Measurements from ENCODE around the gene NEK10. TPM values are rescaled to one million over a fixed set of nuclear protein-coding genes. Genes with fewer than 3 reads are reported as not detected.
A peak's percentile ranks its signal among the peaks of the same experiment; 100 is the strongest.

Gene NEK10
- total and polyA plus RNA-seq, 2 of the 13 experiments (the other 11 are each of a cell fraction or from before 2014, with no cell fraction given), result 2.8 to 14.2 TPM

DNA sequence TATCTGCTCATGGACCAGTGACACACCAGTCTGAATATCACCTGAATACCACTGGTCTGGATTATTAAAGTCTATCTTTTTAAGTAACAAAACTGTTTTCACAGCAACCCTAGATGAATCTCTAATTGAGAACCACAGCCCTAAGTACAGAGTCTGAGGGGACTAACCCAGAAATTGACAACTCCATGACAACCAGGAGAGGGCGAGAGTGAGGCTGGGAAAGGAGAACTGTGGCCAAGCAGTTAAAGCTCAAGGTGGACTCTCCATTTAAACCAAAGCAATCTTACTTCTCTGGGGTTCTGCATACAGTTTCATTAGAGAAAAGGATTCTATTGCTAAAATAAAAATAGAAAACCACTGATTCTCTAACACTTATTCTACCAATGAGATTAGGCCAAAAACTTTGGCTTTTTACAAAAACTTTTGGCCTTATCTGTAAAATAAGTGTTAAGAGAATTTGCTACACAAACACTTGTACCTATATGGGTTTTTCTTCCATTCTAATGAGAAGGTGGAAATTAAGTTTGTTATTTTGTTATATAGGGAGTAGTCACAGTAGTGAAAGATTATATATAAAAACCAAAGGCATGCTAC lies 11.4 kb downstream of the NEK10 start (continued):
- TF ChIP-seq HOXD1 (CRISPR knock-in tag; IDR thresholded peaks at IDR 0.05) (no peak), ZMYM4 (CRISPR knock-in tag; IDR thresholded peaks at IDR 0.05) (peak; percentile 62; the same call in 1 of the 2 replicates), MAZ (IDR thresholded peaks at IDR 0.05; ENCODE audit: borderline replicate concordance, low read depth, low read length) (no peak), MAZ (CRISPR knock-in tag; IDR thresholded peaks at IDR 0.05; ENCODE audit: low read depth) (no peak), KLF13 (CRISPR knock-in tag; IDR thresholded peaks at IDR 0.05) (no peak), ZNF446 (CRISPR knock-in tag; IDR thresholded peaks at IDR 0.05) (no peak), HNF4A (CRISPR knock-in tag; IDR thresholded peaks at IDR 0.05) (peak; percentile 34; the same call in 1 of the 2 replicates), TCF12 (IDR thresholded peaks at IDR 0.05) (no peak), TCF12 (CRISPR knock-in tag; IDR thresholded peaks at IDR 0.05) (no peak), ZBTB42 (CRISPR knock-in tag; IDR thresholded peaks at IDR 0.05) (no peak), TEAD3 (CRISPR knock-in tag; optimal IDR thresholded peaks at IDR 0.05; ENCODE audit: borderline replicate concordance) (peak; percentile 9), NR2F2 (IDR thresholded peaks at IDR 0.05; ENCODE audit: borderline replicate concordance, low read depth) (no peak), ZNF235 (CRISPR knock-in tag; IDR thresholded peaks at IDR 0.05; ENCODE audit: borderline replicate concordance) (no peak), ZNF749 (CRISPR knock-in tag; IDR thresholded peaks at IDR 0.05; ENCODE audit: borderline replicate concordance) (no peak), MTF1 (CRISPR knock-in tag; IDR thresholded peaks at IDR 0.05) (no peak), ZNF670 (CRISPR knock-in tag; IDR thresholded peaks at IDR 0.05; ENCODE audit: borderline replicate concordance) (no peak), PCBP2 (optimal IDR thresholded peaks at IDR 0.05; ENCODE audit: low read depth, low read length, poor library complexity, severe bottlenecking) (no peak), EHMT2 (IDR thresholded peaks at IDR 0.05; ENCODE audit: borderline replicate concordance, low read depth, low read length) (no peak), KDM6A (CRISPR knock-in tag; IDR thresholded peaks at IDR 0.05; ENCODE audit: low read depth) (no peak)
- TF ChIP-seq, protein P1, sequence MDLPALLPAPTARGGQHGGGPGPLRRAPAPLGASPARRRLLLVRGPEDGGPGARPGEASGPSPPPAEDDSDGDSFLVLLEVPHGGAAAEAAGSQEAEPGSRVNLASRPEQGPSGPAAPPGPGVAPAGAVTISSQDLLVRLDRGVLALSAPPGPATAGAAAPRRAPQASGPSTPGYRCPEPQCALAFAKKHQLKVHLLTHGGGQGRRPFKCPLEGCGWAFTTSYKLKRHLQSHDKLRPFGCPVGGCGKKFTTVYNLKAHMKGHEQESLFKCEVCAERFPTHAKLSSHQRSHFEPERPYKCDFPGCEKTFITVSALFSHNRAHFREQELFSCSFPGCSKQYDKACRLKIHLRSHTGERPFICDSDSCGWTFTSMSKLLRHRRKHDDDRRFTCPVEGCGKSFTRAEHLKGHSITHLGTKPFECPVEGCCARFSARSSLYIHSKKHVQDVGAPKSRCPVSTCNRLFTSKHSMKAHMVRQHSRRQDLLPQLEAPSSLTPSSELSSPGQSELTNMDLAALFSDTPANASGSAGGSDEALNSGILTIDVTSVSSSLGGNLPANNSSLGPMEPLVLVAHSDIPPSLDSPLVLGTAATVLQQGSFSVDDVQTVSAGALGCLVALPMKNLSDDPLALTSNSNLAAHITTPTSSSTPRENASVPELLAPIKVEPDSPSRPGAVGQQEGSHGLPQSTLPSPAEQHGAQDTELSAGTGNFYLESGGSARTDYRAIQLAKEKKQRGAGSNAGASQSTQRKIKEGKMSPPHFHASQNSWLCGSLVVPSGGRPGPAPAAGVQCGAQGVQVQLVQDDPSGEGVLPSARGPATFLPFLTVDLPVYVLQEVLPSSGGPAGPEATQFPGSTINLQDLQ (CRISPR knock-in tag; IDR thresholded peaks at IDR 0.05), result no peak
- TF ChIP-seq, protein P2, sequence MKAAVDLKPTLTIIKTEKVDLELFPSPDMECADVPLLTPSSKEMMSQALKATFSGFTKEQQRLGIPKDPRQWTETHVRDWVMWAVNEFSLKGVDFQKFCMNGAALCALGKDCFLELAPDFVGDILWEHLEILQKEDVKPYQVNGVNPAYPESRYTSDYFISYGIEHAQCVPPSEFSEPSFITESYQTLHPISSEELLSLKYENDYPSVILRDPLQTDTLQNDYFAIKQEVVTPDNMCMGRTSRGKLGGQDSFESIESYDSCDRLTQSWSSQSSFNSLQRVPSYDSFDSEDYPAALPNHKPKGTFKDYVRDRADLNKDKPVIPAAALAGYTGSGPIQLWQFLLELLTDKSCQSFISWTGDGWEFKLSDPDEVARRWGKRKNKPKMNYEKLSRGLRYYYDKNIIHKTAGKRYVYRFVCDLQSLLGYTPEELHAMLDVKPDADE (CRISPR knock-in tag; IDR thresholded peaks at IDR 0.05), result no peak
- TF ChIP-seq, protein P3, sequence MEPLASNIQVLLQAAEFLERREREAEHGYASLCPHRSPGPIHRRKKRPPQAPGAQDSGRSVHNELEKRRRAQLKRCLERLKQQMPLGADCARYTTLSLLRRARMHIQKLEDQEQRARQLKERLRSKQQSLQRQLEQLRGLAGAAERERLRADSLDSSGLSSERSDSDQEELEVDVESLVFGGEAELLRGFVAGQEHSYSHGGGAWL (CRISPR knock-in tag; IDR thresholded peaks at IDR 0.05), result no peak
- TF ChIP-seq, protein P4, sequence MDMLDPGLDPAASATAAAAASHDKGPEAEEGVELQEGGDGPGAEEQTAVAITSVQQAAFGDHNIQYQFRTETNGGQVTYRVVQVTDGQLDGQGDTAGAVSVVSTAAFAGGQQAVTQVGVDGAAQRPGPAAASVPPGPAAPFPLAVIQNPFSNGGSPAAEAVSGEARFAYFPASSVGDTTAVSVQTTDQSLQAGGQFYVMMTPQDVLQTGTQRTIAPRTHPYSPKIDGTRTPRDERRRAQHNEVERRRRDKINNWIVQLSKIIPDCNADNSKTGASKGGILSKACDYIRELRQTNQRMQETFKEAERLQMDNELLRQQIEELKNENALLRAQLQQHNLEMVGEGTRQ (IDR thresholded peaks at IDR 0.05; ENCODE audit: low read depth, low read length), result no peak
- TF ChIP-seq, protein P4 (CRISPR knock-in tag; IDR thresholded peaks at IDR 0.05; ENCODE audit: borderline replicate concordance), result no peak

Measured in HepG2 (cell line).